ENCODE measurements around the gene RNASE4. TPM values are rescaled to one million over a fixed set of nuclear protein-coding genes. Genes with fewer than 3 reads are reported as not detected.
"Not testable (repeated sequence)": the region's sequence is repeated elsewhere in the genome, so short reads cannot be mapped to it uniquely, and the experiment has no call there.

The RNASE4 gene
- total RNA-seq, 1 experiment from 2014 or later = 3.9 TPM

GRCh38 chr14:20641591-20641990 lies 42.8 kb upstream of the RNASE4 start, which contains the start of gene OR6S1:
OR6S1 (minus strand) TSS chr14:20641691; CDS start chr14:20641691, 0 bp downstream.
- TF ChIP-seq POLR2A (IDR thresholded peaks at IDR 0.05; ENCODE audit: borderline replicate concordance, extremely low read depth, insufficient read depth, insufficient read length) (no peak), REST (IDR thresholded peaks at IDR 0.05; ENCODE audit: low read depth) (no peak)
- POLR2A ChIA-PET = no interaction called here
- H3K4me2 ChIP-seq (ENCODE audit: low read length) = no peak within 1 kb of the TSS
- no peaks in the 10 kb centered on the region for H3K4me1 ChIP-seq (ENCODE audit: control insufficient read depth in 1 of 2, insufficient read depth in 2 of 2, low read length in 2 of 2)
- RAD21 ChIA-PET (ENCODE audit: low non-redundant PET in 1 of 2, low total read pairs in 2 of 2, uncharacterized antibody in 2 of 2, unreplicated experiment in 2 of 2) = no interaction called here
- ATAC-seq = no peak
- BruUV-seq (replicated peaks) = no TSS peak
- no peaks in the 10 kb centered on the region for H3K36me3 ChIP-seq (ENCODE audit: control insufficient read depth in 1 of 2, insufficient read depth in 2 of 2, low read length in 2 of 2)
- H3K9me2 ChIP-seq (ENCODE audit: insufficient read depth) = no peaks in the 10 kb centered on the region
- no peak within 1 kb of the TSS for H3K27ac ChIP-seq (ENCODE audit: low read depth, low read length)
- no peaks in the 10 kb centered on the region for H4K20me1 ChIP-seq (ENCODE audit: insufficient read depth)
- H3K9me3 ChIP-seq (ENCODE audit: control insufficient read depth in 1 of 2, insufficient read depth in 1 of 2, low read depth in 1 of 2, low read length in 2 of 2) = no peaks in the 10 kb centered on the region
- H3K27me3 ChIP-seq (ENCODE audit: insufficient read depth, low read length) = no peaks in the 10 kb centered on the region; the same call in 1 of the 2 replicates
- no peak for DNase-seq (ENCODE audit: low read depth, low spot score)
- H3K79me2 ChIP-seq (ENCODE audit: insufficient read depth, low read length) = no peaks in the 10 kb centered on the region
- no peak within 1 kb of the TSS for H3K4me3 ChIP-seq (replicated peaks in 1 of 2; ENCODE audit: low read depth in 1 of 2, low read length in 2 of 2)
- intact Hi-C loops (cut with micrococcal nuclease) = no loop called here
- no peak within 1 kb of the TSS for H3K9ac ChIP-seq (ENCODE audit: low read length)
- no peak within 1 kb of the TSS for H2AFZ ChIP-seq (ENCODE audit: low read depth, low read length, poor library complexity, severe bottlenecking)
- CTCF ChIA-PET = no interaction called here

- Histone ChIP-seq H3K4me1 (ENCODE audit: control insufficient read depth in 1 of 2, insufficient read depth in 2 of 2, low read length in 2 of 2) (no peaks in the 10 kb centered on the region), H3K9ac (ENCODE audit: low read length) (no peak overlapping the region), H3K4me3 (replicated peaks in 1 of 2; ENCODE audit: low read depth in 1 of 2, low read length in 2 of 2) (no peak overlapping the region), H2AFZ (ENCODE audit: low read depth, low read length, poor library complexity, severe bottlenecking) (no peak overlapping the region), H3K27ac (ENCODE audit: low read depth, low read length) (no peak overlapping the region), H3K27me3 (ENCODE audit: insufficient read depth, low read length) (no peaks in the 10 kb centered on the region; the same call in 1 of the 2 replicates), H3K4me2 (ENCODE audit: low read length) (no peak overlapping the region), H3K9me2 (ENCODE audit: insufficient read depth) (no peaks in the 10 kb centered on the region), H3K79me2 (ENCODE audit: insufficient read depth, low read length) (no peaks in the 10 kb centered on the region), H3K36me3 (ENCODE audit: control insufficient read depth in 1 of 2, insufficient read depth in 2 of 2, low read length in 2 of 2) (no peaks in the 10 kb centered on the region), H3K9me3 (ENCODE audit: control insufficient read depth in 1 of 2, insufficient read depth in 1 of 2, low read depth in 1 of 2, low read length in 2 of 2) (no peaks in the 10 kb centered on the region), H4K20me1 (ENCODE audit: insufficient read depth) (no peaks in the 10 kb centered on the region)
- ATAC-seq = no peak
- CTCF ChIA-PET = no interaction called here
- BruUV-seq (replicated peaks) = no TSS peak
- intact Hi-C loops (cut with micrococcal nuclease) = no loop called here
- RAD21 ChIA-PET (ENCODE audit: low non-redundant PET in 1 of 2, low total read pairs in 2 of 2, uncharacterized antibody in 2 of 2, unreplicated experiment in 2 of 2) = no interaction called here
- TF ChIP-seq, protein P1, sequence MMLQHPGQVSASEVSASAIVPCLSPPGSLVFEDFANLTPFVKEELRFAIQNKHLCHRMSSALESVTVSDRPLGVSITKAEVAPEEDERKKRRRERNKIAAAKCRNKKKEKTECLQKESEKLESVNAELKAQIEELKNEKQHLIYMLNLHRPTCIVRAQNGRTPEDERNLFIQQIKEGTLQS (IDR thresholded peaks at IDR 0.05) = no peak
- TF ChIP-seq YY1 (IDR thresholded peaks at IDR 0.05; ENCODE audit: extremely low read depth, insufficient replicate concordance, low read depth, low read length) (no peak), JUND (IDR thresholded peaks at IDR 0.05) (no peak), POLR2AphosphoS5 (IDR thresholded peaks at IDR 0.05; ENCODE audit: low read depth, low read length) (no peak), EZH2phosphoT487 (IDR thresholded peaks at IDR 0.05; ENCODE audit: borderline replicate concordance) (no peak), FOSL1 (IDR thresholded peaks at IDR 0.05; ENCODE audit: low read depth) (no peak), RAD21 (IDR thresholded peaks at IDR 0.05; ENCODE audit: low read depth) (no peak), SIN3A (IDR thresholded peaks at IDR 0.05; ENCODE audit: low read depth) (no peak)
- TF ChIP-seq, protein P2, sequence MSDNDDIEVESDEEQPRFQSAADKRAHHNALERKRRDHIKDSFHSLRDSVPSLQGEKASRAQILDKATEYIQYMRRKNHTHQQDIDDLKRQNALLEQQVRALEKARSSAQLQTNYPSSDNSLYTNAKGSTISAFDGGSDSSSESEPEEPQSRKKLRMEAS (IDR thresholded peaks at IDR 0.05) = no peak
- no peak for DNase-seq (ENCODE audit: low read depth, low spot score)
- POLR2A ChIA-PET = no interaction called here
Observed at GRCh38 chr14:20642182-20642581, 42.2 kb upstream of the RNASE4 start.

GRCh38 chr14:20642755-20643154 lies 41.6 kb upstream of the RNASE4 start:
- H3K4me3 ChIP-seq (replicated peaks in 1 of 2; ENCODE audit: low read depth in 1 of 2, low read length in 2 of 2); POLR2A ChIA-PET; H3K9ac ChIP-seq (ENCODE audit: low read length); intact Hi-C loops (cut with micrococcal nuclease); H3K36me3 ChIP-seq (ENCODE audit: control insufficient read depth in 1 of 2, insufficient read depth in 2 of 2, low read length in 2 of 2); H3K9me3 ChIP-seq (ENCODE audit: control insufficient read depth in 1 of 2, insufficient read depth in 1 of 2, low read depth in 1 of 2, low read length in 2 of 2); H3K4me2 ChIP-seq (ENCODE audit: low read length); H3K4me1 ChIP-seq (ENCODE audit: control insufficient read depth in 1 of 2, insufficient read depth in 2 of 2, low read length in 2 of 2); CTCF ChIA-PET; H4K20me1 ChIP-seq (ENCODE audit: insufficient read depth); DNase-seq (ENCODE audit: low read depth, low spot score); RAD21 ChIA-PET (ENCODE audit: low non-redundant PET in 1 of 2, low total read pairs in 2 of 2, uncharacterized antibody in 2 of 2, unreplicated experiment in 2 of 2); BruUV-seq (replicated peaks); H3K27ac ChIP-seq (ENCODE audit: low read depth, low read length); H2AFZ ChIP-seq (ENCODE audit: low read depth, low read length, poor library complexity, severe bottlenecking); ATAC-seq; H3K27me3 ChIP-seq (ENCODE audit: insufficient read depth, low read length); H3K79me2 ChIP-seq (ENCODE audit: insufficient read depth, low read length); H3K9me2 ChIP-seq (ENCODE audit: insufficient read depth): not testable (repeated sequence)
